ENCODE results near the gene CPLANE1. TPM values are rescaled to one million over a fixed set of nuclear protein-coding genes. Genes with fewer than 3 reads are reported as not detected.
"Not testable (repeated sequence)": the region's sequence is repeated elsewhere in the genome, so short reads cannot be mapped to it uniquely, and the experiment has no call there.

CPLANE1 gene
- polyA plus RNA-seq, 1 donor (not counting 4 experiments of a cell fraction or from before 2014, with no cell fraction given) = 9.2 TPM

GRCh38 chr5:37272511-37272910 lies 23.3 kb upstream of the CPLANE1 start:
- H3K36me3 ChIP-seq (ENCODE audit: control insufficient read depth in 2 of 2, extremely low read depth in 1 of 2, insufficient read depth in 2 of 2, low read length in 2 of 2) = no peaks in the 10 kb centered on the region
- dilution Hi-C loops (cut with MboI; ENCODE audit: extremely low pct_ligation_motif_present, low sequenced_read_pairs) = no loop called here
- H3K27ac ChIP-seq (ENCODE audit: control insufficient read depth, insufficient read depth, low read length) = no peak overlapping the region
- no peak overlapping the region for H3K9ac ChIP-seq (ENCODE audit: control insufficient read depth, extremely low read depth, insufficient read depth, low read length)
- H2AFZ ChIP-seq (ENCODE audit: control insufficient read depth, low read length) = peak overlapping the region; percentile 56
- no peaks in the 10 kb centered on the region for H3K79me2 ChIP-seq (ENCODE audit: control insufficient read depth, insufficient read depth, low read length)
- peak overlapping the region; percentile 68 for H3K4me2 ChIP-seq (ENCODE audit: control insufficient read depth, extremely low read depth, insufficient read depth, low read depth, low read length)
- peaks cover 5% of the 10 kb centered on the region for H3K9me3 ChIP-seq (ENCODE audit: control insufficient read depth, low read depth, low read length)
- no peaks in the 10 kb centered on the region for H4K20me1 ChIP-seq (ENCODE audit: control insufficient read depth, extremely low read depth, insufficient read depth, low read length)
- TF ChIP-seq, protein P1, sequence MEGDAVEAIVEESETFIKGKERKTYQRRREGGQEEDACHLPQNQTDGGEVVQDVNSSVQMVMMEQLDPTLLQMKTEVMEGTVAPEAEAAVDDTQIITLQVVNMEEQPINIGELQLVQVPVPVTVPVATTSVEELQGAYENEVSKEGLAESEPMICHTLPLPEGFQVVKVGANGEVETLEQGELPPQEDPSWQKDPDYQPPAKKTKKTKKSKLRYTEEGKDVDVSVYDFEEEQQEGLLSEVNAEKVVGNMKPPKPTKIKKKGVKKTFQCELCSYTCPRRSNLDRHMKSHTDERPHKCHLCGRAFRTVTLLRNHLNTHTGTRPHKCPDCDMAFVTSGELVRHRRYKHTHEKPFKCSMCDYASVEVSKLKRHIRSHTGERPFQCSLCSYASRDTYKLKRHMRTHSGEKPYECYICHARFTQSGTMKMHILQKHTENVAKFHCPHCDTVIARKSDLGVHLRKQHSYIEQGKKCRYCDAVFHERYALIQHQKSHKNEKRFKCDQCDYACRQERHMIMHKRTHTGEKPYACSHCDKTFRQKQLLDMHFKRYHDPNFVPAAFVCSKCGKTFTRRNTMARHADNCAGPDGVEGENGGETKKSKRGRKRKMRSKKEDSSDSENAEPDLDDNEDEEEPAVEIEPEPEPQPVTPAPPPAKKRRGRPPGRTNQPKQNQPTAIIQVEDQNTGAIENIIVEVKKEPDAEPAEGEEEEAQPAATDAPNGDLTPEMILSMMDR (optimal IDR thresholded peaks at IDR 0.05 in 1 of 3, IDR thresholded peaks at IDR 0.05 in 1 of 3, conservative IDR thresholded peaks at IDR 0.05 in 1 of 3; ENCODE audit: extremely low read depth in 1 of 3, insufficient read depth in 2 of 3, low read length in 3 of 3) = no peak
- TF ChIP-seq EZH2 (IDR thresholded peaks at IDR 0.05; ENCODE audit: low read length) = no peak
- peaks cover 7% of the 10 kb centered on the region for H3K4me1 ChIP-seq (ENCODE audit: control insufficient read depth, extremely low read depth, insufficient read depth, low read length)
- FAIRE-seq (no peak), DNase-seq (ENCODE audit: low read depth, low spot score) (peak; percentile 30)
- H3K9me1 ChIP-seq (ENCODE audit: control insufficient read depth, extremely low read depth, insufficient read depth, low read length) = no peaks in the 10 kb centered on the region
- H3K4me3 ChIP-seq (ENCODE audit: control insufficient read depth in 2 of 3, extremely low read depth in 1 of 3, insufficient read depth in 2 of 3, low read depth in 1 of 3, low read length in 3 of 3) = no peak overlapping the region
- H3K27me3 ChIP-seq (ENCODE audit: control insufficient read depth, extremely low read depth, insufficient read depth, low read length) = no peaks in the 10 kb centered on the region

DNA sequence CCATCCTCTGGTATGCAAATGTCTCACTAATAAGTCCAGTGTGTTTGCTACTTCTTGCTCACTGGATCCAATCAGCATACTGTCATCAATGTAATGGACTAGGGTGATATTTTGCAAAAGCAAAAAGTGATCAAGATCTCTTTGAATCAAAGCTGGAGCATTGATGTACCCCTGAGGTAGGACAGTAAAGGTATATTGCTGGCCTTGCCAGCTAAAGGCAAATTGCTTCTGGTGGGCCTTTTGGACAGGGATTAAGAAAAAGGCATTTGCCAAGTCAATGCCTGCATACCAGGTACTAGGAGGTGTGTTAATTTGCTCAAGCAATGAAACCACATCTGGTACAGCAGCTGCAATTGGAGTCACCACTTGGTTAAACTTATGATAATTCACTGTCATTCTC lies 18.9 kb upstream of the CPLANE1 start:
- H3K27ac ChIP-seq (ENCODE audit: control insufficient read depth, insufficient read depth, low read length); H3K79me2 ChIP-seq (ENCODE audit: control insufficient read depth, insufficient read depth, low read length); H3K9ac ChIP-seq (ENCODE audit: control insufficient read depth, extremely low read depth, insufficient read depth, low read length); dilution Hi-C loops (cut with MboI; ENCODE audit: extremely low pct_ligation_motif_present, low sequenced_read_pairs); DNase-seq (ENCODE audit: low read depth, low spot score); H3K36me3 ChIP-seq (ENCODE audit: control insufficient read depth in 2 of 2, extremely low read depth in 1 of 2, insufficient read depth in 2 of 2, low read length in 2 of 2); H3K4me1 ChIP-seq (ENCODE audit: control insufficient read depth, extremely low read depth, insufficient read depth, low read length); H3K4me2 ChIP-seq (ENCODE audit: control insufficient read depth, extremely low read depth, insufficient read depth, low read depth, low read length); H4K20me1 ChIP-seq (ENCODE audit: control insufficient read depth, extremely low read depth, insufficient read depth, low read length); H3K27me3 ChIP-seq (ENCODE audit: control insufficient read depth, extremely low read depth, insufficient read depth, low read length); H3K9me1 ChIP-seq (ENCODE audit: control insufficient read depth, extremely low read depth, insufficient read depth, low read length); H3K9me3 ChIP-seq (ENCODE audit: control insufficient read depth, low read depth, low read length); FAIRE-seq; H3K4me3 ChIP-seq (ENCODE audit: control insufficient read depth in 2 of 3, extremely low read depth in 1 of 3, insufficient read depth in 2 of 3, low read depth in 1 of 3, low read length in 3 of 3); H2AFZ ChIP-seq (ENCODE audit: control insufficient read depth, low read length): not testable (repeated sequence)

- TF ChIP-seq EZH2 (IDR thresholded peaks at IDR 0.05; ENCODE audit: low read length) = no peak
- TF ChIP-seq, protein P1 (optimal IDR thresholded peaks at IDR 0.05 in 1 of 3, IDR thresholded peaks at IDR 0.05 in 1 of 3, conservative IDR thresholded peaks at IDR 0.05 in 1 of 3; ENCODE audit: extremely low read depth in 1 of 3, insufficient read depth in 2 of 3, low read length in 3 of 3) = no peak
- Histone ChIP-seq H4K20me1 (ENCODE audit: control insufficient read depth, extremely low read depth, insufficient read depth, low read length) (no peaks in the 10 kb centered on the region), H3K9ac (ENCODE audit: control insufficient read depth, extremely low read depth, insufficient read depth, low read length) (no peak overlapping the region), H3K27ac (ENCODE audit: control insufficient read depth, insufficient read depth, low read length) (no peak overlapping the region), H3K4me3 (ENCODE audit: control insufficient read depth in 2 of 3, extremely low read depth in 1 of 3, insufficient read depth in 2 of 3, low read depth in 1 of 3, low read length in 3 of 3) (no peak overlapping the region), H3K36me3 (ENCODE audit: control insufficient read depth in 2 of 2, extremely low read depth in 1 of 2, insufficient read depth in 2 of 2, low read length in 2 of 2) (no peaks in the 10 kb centered on the region), H3K4me2 (ENCODE audit: control insufficient read depth, extremely low read depth, insufficient read depth, low read depth, low read length) (no peak overlapping the region), H3K9me3 (ENCODE audit: control insufficient read depth, low read depth, low read length) (no peaks in the 10 kb centered on the region), H3K4me1 (ENCODE audit: control insufficient read depth, extremely low read depth, insufficient read depth, low read length) (no peaks in the 10 kb centered on the region), H2AFZ (ENCODE audit: control insufficient read depth, low read length) (no peak overlapping the region), H3K27me3 (ENCODE audit: control insufficient read depth, extremely low read depth, insufficient read depth, low read length) (no peaks in the 10 kb centered on the region), H3K9me1 (ENCODE audit: control insufficient read depth, extremely low read depth, insufficient read depth, low read length) (no peaks in the 10 kb centered on the region), H3K79me2 (ENCODE audit: control insufficient read depth, insufficient read depth, low read length) (no peaks in the 10 kb centered on the region)
- no peak for DNase-seq (ENCODE audit: low read depth, low spot score)
- no peak for FAIRE-seq
- dilution Hi-C loops (cut with MboI; ENCODE audit: extremely low pct_ligation_motif_present, low sequenced_read_pairs) = no loop called here
These were observed 6.7 kb upstream of the CPLANE1 start for GRCh38 chr5:37255774-37256358.
